Muscle layer of colon (tissue), 2 donors: ENCODE measurements around the gene DMRTA2.
"Not testable (repeated sequence)": the region's sequence is repeated elsewhere in the genome, so short reads cannot be mapped to it uniquely, and the experiment has no call there.

ENCODE experiments used
- H3K27ac ChIP-seq: one replicate; pipeline ENCODE4 v1.7.0; 2013; ENCODE audit warnings: low read depth, mild to moderate bottlenecking, low read length, moderate library complexity
- H3K27me3 ChIP-seq, 2 donors: one replicate each; pipeline ENCODE4 v1.7.0; 2013; ENCODE audit warnings: low read length in 2 of 2, mild to moderate bottlenecking in 2 of 2; ENCODE audit not compliant: insufficient read depth in 2 of 2, control insufficient read depth in 1 of 2
- H3K36me3 ChIP-seq: one replicate; pipeline ENCODE4 v1.7.0; 2013; ENCODE audit warnings: mild to moderate bottlenecking, low read length; ENCODE audit not compliant: insufficient read depth
- H3K4me1 ChIP-seq: one replicate; pipeline ENCODE4 v1.7.0; 2013; ENCODE audit warnings: mild to moderate bottlenecking, low read length; ENCODE audit not compliant: insufficient read depth
- H3K4me3 ChIP-seq, 2 donors: one replicate each; pipeline ENCODE4 v1.7.0; 2013; ENCODE audit warnings: low read length in 2 of 2, low read depth in 1 of 2, mild to moderate bottlenecking in 1 of 2, moderate library complexity in 1 of 2
- H3K9ac ChIP-seq: one replicate; pipeline ENCODE4 v1.7.0; 2013; ENCODE audit warnings: low read length
- H3K9me3 ChIP-seq: one replicate; pipeline ENCODE4 v1.7.0; 2013; ENCODE audit warnings: mild to moderate bottlenecking, low read length
- donor health status: abdominal sarcoma.
- donor health status: Adenocarcinoma of cecum.

The DMRTA2 gene

DNA sequence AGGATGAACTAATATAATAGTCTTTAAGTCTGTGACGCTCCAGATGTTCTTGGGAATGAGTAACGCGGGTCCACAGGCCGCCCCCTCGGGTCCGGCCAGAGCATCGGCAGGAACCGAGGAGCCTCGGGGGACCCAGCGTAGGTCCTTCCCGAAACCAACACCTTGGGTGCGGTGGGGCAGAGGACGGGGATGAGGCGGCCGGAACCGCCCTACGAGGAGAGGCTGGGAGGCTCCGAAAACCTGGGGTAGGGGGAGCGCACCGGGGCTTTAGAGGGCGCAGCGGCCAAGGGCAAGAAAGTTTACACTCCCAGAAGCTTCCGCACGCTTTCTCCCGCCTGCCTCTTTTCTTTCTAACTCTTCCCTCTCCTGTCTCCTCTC, 7.1 kb downstream of the DMRTA2 start:
- H3K9me3 ChIP-seq = no peaks in the 10 kb centered on the region
- H3K4me1 ChIP-seq = peaks cover 9% of the 10 kb centered on the region
- H3K27ac ChIP-seq = no peak overlapping the region
- H3K36me3 ChIP-seq = no peaks in the 10 kb centered on the region
- H3K27me3 ChIP-seq = peaks cover 37 to 68% of the 10 kb centered on the region in 2 donors
- no peak overlapping the region for H3K4me3 ChIP-seq
- no peak overlapping the region for H3K9ac ChIP-seq

DNA sequence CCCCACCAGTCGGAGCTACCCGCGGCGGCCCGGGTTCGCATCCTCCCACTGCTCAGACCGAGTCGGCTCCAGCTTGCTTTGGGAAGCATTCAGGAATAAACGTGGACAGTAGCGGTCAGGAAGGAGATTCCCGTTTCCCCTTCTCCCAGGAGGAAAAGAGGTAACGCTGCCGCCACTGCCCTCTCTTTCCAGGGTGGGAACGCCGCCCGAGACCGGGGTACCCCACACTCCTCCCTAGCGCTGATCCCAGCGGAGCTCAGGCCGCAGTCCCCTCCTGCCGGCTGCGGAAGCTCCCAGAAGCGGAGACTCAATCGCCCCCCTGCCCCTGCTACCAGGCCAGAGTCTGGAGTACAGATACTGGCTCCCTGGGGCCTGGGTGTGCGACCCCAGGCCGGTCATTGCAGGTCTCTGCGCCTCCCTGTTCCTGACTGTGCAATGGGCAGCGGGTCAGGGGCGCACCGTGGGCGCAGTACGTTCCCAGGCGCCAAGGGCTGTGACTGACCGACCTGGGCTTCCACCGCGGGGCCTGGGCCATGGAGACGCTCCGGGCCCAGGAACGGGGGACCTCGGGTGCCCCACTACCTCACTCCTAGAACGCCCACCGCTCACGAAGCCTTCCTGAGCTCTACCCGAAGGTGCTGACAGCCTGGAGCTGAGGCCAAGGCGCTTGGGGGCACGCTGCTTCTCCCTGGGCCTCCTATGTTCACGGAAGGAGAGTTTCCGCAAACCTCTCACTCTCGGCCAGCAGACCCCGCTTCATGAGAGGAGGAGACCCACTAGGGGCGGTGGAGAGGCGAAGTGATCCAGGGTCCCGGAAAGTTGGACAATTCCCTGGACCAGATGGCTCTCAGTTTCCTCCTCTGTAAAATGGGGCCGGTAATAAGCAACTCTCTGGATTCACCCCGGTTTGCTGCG, 7.8 kb downstream of the DMRTA2 start:
- no peaks in the 10 kb centered on the region for H3K36me3 ChIP-seq
- no peak overlapping the region for H3K4me3 ChIP-seq
- H3K27me3 ChIP-seq = peaks cover 33 to 62% of the 10 kb centered on the region in 2 donors
- H3K4me1 ChIP-seq = peaks cover 9% of the 10 kb centered on the region
- H3K27ac ChIP-seq = no peak overlapping the region
- H3K9me3 ChIP-seq = no peaks in the 10 kb centered on the region
- no peak overlapping the region for H3K9ac ChIP-seq

DNA sequence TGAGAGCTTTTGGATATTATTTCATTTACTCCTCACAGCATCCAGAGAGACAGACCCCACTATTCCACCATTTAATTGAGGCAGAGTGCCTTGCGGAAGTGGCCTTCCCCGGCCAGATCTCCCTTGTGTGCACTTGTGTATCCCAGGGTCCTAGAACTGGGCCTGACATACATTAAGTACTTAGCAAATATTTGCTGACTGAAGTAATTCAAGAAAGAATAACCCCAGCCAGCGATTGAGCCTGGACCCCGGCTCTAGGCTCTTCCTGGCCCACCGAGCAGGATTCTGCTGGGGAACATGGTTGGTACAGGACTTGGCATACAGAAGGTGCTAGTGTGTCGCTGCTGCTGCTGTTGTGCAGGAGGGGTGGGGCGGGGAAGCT, 8.4 kb downstream of the DMRTA2 start:
- no peak overlapping the region for H3K4me3 ChIP-seq
- H3K9me3 ChIP-seq = no peaks in the 10 kb centered on the region
- H3K4me1 ChIP-seq = peaks cover 9% of the 10 kb centered on the region
- H3K27me3 ChIP-seq = peaks cover 26 to 55% of the 10 kb centered on the region in 2 donors
- no peak overlapping the region for H3K27ac ChIP-seq
- no peak overlapping the region for H3K9ac ChIP-seq
- H3K36me3 ChIP-seq = no peaks in the 10 kb centered on the region

DNA sequence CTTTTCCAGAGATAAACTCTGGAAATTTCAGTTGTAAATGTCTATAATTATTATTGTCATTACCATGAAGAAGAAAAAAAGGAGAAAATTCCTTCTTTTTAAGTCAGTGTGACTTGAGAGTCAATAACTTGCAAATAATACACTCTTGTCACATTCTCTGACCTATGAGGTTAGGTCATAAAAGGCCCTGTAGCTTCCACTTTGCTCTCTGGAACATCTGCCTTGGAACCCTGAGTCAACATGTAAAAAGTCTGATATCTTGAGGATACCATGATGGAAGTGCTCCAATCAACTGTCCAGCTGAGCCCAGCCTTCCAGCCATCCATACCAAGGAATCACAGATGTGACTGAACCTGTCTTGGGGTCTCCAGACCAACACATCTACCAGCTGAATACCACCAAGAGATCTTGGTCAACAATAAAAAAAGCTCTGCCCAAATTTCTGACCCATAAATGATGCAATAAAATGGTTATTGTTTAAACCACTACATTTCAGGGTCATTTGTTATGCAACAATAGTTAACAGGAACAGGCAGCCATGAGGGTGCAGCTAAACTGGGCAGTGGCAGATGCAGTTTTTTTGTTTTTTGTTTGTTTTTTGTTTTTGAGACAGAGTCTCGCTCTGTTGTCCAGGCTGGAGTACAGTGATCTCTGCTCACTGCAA, 10.3 kb downstream of the DMRTA2 start:
- Histone ChIP-seq H3K27me3 (peaks cover 14 to 38% of the 10 kb centered on the region in 2 donors), H3K9ac (no peak overlapping the region), H3K4me1 (peaks cover 9% of the 10 kb centered on the region), H3K27ac (no peak overlapping the region), H3K9me3 (no peaks in the 10 kb centered on the region), H3K4me3 (no peak overlapping the region), H3K36me3 (no peaks in the 10 kb centered on the region)

DNA sequence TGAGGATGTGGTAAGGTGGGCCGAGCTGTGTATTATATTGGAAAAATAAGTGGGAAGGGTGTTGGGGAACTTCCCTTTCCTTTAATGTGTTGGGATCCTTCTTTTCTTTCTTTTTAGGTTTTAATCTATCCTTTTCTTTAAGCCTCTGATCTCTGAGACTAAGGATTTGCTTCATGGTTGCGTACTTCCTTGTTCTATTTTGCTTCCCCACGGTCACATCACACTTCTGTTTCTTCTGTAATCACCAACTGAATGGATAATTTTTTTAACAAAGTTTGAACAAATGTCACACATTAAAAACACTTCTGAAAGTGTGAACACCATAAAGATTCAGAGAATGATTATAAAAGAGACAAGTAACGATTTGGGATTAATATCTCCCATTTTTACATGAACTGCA, 17.4 kb downstream of the DMRTA2 start:
- Histone ChIP-seq H3K27ac (no peak overlapping the region), H3K9me3 (no peaks in the 10 kb centered on the region), H3K36me3 (no peaks in the 10 kb centered on the region), H3K27me3 (no peaks in the 10 kb centered on the region), H3K4me1 (no peaks in the 10 kb centered on the region), H3K9ac (no peak overlapping the region), H3K4me3 (no peak overlapping the region)

DNA sequence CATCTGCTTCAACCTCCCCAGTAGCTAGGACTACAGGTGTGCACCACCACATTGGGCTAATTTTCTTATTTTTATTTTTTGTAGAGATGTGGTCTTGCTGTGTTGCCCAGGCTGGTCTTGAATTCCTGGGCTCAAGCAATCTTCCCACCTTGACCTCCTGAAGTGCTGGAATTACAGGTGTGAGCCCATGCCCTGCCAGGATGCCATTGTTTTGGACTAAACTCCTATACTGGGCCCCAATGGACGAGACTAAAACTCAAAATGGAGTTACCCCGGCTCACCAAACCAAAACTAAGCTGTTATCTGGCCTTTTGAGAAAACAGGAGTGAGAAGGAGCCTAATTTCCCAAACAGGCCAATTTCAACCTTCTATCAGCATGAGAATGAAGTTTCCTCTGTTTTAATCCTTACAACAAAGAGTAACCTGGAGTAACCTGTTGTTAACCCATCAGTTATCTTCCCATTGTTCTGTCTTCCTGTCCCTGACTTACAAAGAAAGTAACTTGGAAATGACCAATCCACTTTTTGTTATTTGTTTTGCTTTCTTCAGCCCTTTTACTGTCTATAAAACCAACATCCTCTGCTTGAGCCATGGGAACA, 29.6 kb downstream of the DMRTA2 start:
- Histone ChIP-seq H3K36me3 (no peaks in the 10 kb centered on the region), H3K4me1 (no peaks in the 10 kb centered on the region), H3K9me3 (no peaks in the 10 kb centered on the region), H3K4me3 (no peak overlapping the region), H3K27me3 (no peaks in the 10 kb centered on the region), H3K9ac (no peak overlapping the region), H3K27ac (no peak overlapping the region)

DNA sequence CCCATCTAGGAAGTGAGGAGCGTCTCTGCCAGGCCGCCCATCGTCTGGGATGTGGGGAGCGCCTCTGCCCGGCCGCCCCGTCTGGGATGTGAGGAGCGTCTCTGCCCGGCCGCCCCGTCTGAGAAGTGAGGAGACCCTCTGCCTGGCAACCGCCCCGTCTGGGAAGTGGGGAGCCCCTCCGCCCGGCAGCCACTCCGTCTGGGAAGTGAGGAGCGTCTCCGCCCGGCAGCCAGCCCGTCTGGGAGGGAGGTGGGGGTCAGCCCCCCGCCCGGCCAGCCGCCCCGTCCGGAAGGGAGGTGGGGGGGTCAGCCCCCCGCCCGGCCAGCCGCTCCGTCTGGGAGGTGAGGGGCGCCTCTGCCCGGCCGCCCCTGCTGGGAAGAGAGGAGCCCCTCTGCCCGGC, 41.7 kb downstream of the DMRTA2 start:
- H3K9ac ChIP-seq, H3K9me3 ChIP-seq, H3K27me3 ChIP-seq, H3K36me3 ChIP-seq, H3K4me1 ChIP-seq, H3K4me3 ChIP-seq, H3K27ac ChIP-seq: not testable (repeated sequence)

DNA sequence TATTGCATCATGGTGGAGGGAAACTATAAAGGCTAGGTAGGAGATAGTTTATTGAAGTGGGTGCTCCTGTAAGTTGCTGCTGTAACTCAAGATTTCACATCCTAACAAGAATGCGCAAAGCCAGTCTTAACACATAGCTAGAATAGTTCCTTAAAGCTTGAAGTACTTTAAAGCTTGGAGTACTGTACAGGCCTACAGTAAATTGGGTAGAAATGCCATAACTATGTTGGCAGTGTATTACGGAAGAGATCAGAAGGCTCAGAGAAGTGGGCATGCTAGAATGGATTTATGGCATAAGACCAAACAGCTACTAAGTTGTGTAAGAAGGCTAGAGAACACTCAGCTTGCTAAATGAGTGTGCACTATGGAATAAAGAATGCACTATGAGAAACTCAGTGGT, 44.5 kb downstream of the DMRTA2 start:
- Histone ChIP-seq H3K4me3 (no peak overlapping the region), H3K9ac (no peak overlapping the region), H3K27ac (no peak overlapping the region), H3K9me3 (no peaks in the 10 kb centered on the region), H3K27me3 (no peaks in the 10 kb centered on the region), H3K36me3 (no peaks in the 10 kb centered on the region), H3K4me1 (no peaks in the 10 kb centered on the region)

DNA sequence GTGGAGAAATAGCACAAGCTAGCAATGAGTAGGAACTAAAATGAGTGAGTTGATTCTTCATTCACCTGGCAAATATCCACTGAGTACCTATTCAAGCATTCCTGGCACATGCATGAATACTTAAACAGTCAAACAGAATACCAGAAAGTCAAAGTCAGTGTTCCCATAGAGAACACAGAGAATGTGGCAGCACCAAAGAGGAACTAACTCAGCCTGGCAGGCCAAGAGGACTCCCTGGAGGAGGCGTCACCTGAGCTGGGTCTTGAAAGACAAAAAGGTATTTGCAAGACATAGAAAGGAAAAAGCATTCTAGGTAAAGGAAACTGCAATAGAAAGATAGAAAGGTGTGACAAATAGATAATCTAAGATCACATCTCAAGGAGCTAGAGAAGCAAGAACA, 49.7 kb downstream of the DMRTA2 start:
- no peaks in the 10 kb centered on the region for H3K4me1 ChIP-seq
- no peaks in the 10 kb centered on the region for H3K9me3 ChIP-seq

DNA sequence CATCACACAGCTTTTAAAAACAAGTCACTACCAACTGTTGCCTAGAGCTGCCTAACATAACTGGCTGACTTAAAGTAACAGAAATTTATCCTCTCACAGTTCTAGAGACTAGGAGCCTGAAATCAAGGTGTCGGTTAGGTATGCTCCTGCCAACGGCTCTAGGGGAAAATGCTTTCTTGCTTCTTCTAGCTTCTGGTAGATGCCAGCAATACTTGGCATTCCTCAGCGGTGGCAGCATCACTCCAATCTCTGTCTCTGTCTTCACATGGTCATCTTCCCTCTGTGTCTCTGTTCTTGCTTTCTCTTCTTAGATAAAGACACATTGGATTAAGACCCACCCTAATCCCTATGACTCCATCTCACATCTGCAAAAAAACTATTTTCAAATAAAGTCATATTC, 51.5 kb downstream of the DMRTA2 start:
- no peak overlapping the region for H3K27ac ChIP-seq
- H3K9ac ChIP-seq = no peak overlapping the region
- peaks cover 0 to 6% of the 10 kb centered on the region in 2 donors for H3K27me3 ChIP-seq
- no peaks in the 10 kb centered on the region for H3K4me1 ChIP-seq
- no peaks in the 10 kb centered on the region for H3K36me3 ChIP-seq
- H3K9me3 ChIP-seq = no peaks in the 10 kb centered on the region
- H3K4me3 ChIP-seq = no peak overlapping the region

More for the DNA sequence above, 49.7 kb downstream of the DMRTA2 start:
- Histone ChIP-seq H3K4me3 (no peak overlapping the region), H3K9ac (no peak overlapping the region), H3K36me3 (no peaks in the 10 kb centered on the region), H3K27ac (no peak overlapping the region), H3K27me3 (no peaks in the 10 kb centered on the region)

DNA sequence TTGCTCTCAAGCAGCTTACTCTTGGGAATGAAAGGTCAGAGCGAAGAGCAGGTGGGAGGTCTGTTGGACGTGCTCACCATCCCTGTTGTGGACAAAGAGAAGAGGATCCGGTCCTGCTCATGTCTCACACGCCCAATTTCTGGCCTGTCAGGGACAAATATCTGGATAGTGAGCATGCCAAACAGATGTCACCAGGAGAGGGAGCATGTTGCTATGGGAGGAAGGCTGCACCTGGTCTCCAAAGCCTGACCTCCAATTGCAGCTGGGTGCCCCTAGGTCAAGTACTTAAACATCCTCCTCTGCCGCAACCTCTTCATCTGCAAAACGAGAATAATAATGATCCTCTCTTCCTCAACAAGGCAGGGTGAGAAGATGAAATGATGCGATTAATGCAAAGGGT, 53.4 kb downstream of the DMRTA2 start:
- H3K9me3 ChIP-seq = no peaks in the 10 kb centered on the region
- no peak overlapping the region for H3K27ac ChIP-seq
- H3K4me1 ChIP-seq = no peaks in the 10 kb centered on the region
- H3K4me3 ChIP-seq = no peak overlapping the region
- no peak overlapping the region for H3K9ac ChIP-seq
- no peaks in the 10 kb centered on the region for H3K36me3 ChIP-seq
- peaks cover 0 to 6% of the 10 kb centered on the region in 2 donors for H3K27me3 ChIP-seq
